GM21447 (cell line): Measurements from ENCODE around the gene BTBD16.

Experiments used
- ATAC-seq: cut with Tn5 transposase; IDR thresholded peaks from one replicate; pipeline ENCODE4 v1.9.1; 2021; ENCODE audit not compliant: unreplicated experiment

The BTBD16 gene

DNA sequence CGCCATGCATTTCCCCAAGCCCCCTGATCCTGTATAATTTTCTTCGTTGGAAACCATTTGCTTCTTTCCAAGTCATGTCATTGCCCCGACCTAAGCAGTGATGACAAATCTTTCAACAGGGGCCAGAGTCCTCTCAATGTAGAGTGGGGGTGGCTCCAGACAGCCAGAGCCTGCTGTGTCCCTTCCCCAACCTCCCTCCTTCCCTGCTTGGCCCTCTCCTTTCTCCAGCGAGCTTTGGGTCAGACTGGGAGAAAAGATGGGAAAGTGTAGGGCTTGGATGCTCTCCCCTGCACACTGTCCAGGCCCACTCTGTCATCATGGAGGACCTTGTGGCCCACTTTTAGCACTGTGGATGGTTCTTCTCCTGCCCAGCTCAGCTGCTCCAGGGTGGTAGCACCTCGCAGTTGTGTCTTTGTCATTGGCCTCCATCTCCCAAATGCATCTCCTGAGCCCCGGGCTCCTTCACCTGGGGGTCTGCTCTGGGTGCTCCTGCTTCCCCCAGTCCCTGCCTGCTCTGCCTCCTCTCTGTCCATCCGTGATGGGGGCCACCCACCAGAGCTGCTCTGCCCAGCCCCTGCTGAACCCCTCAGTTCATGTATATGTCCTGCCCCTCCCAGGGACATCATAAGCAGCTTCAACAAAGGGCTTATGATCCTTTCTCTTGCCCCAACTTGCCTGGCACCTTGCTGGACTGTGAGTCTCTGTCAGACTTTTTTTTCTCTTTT is 37.5 kb downstream of the BTBD16 start:
- no peak for ATAC-seq

DNA sequence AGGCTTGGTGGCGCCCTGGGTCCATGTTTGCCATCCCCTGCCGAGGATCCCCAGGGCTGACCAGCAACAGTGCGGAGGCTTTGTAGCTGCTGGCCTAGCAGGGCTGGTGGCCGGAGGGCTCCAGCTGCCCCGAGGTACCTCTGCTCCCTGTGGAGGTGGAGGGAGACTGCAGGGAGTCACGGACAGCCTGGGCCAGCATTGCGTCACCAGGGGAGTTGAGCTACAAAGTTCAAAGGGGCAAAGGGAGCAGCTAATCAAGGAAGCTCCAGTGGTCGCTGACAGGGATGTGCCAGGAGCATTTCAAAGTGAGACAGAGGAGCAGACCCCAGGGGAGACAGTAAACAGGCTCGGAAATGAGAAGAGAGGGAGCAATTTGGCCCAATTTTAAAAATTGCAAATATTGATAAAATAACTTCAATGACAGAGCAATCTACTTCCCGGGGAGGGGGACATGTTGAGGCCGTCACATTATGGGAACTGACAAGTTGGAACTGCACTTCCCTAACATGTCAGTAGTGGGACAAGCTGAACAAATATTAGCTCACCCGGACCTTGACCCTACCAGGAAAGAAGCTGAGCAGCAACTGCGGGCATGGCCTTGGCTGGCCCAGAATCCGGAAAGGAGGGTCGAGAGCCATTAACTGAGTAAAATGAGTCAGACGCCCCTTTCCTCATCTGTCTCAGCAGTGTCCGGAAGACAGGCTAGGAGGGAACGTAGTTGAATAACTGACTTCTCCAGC is 39.4 kb downstream of the BTBD16 start:
- ATAC-seq: no peak

DNA sequence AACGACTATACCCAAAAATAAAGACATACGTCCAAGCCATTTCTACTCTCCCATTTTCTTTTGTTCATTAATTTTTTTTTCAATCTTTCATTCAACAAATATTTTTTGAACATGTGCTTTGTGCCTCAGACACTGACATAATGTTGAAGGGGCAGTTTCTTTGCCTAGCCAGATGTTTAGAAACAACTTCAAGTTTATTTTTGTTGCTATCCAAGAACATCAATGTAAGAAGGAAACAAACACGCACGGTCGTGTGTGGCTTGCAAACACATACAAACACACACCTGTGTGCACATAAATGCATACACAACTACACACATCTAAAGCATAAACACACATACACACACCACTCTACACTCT is 39.9 kb downstream of the BTBD16 start:
- ATAC-seq: no peak

DNA sequence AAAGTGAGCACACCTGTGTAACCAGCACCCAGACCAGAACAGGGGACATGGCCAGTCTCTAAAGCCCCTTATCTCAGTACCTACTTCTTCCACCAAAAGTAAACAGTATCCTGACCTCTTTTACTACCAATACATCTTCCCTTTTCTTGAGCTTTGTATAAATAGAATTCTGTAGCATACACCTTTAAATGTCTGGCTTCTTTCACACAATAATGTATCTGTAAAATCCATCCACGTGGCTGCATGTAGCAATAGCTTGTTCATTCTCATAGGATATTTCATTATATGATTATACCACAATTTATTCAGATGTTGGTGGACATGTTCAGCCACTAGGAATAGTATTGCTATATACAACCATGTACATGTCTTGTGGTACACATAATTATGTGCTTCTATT is 40.6 kb downstream of the BTBD16 start:
- ATAC-seq: no peak

DNA sequence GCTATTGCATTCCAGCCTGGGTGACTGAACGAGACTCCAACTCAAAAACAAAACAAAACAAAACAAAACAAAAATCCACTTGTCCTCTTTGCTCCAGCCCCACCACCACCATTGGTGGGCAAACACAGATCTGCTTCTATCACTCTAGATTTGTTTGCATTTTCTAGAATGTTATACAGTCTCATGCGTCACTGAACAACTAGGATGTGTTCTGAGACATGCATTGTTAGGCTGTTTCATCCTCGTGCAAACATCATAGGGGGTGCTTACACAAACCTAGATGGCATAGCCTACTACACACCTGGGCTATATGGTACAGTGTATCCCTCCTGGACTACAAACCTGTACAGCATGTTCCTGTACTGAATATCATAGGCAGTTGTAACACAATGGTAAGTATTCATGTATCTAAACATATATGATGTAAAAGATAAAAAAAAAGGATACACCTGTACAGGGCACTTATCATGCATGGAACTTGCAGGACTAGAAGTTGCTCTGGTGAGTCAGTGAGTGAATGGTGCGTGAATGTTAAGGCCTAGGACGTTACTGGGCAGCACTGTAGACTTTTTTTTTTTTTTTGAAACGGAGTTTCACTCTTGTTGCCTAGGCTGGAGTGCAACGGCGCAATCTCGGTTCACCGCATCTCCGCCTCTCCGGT is 45.3 kb downstream of the BTBD16 start:
- no peak for ATAC-seq

DNA sequence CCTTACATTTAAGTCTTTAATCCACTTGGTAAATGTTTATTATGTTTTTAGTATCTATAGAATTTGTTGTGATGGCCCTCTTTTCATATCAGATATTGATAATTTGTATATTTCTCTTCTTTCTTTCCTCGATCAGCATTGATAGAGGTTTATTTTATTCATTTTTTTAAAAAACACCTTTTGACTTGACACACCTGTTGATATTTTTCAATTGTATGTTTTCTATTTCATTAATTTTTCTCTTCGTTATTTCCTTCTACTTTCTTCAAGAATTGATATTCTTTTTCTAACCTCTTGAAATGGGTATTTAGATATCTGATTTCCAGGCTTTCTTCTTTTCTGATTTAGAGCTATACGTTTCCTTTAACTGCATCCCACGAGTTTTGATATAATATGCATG is 50.9 kb downstream of the BTBD16 start:
- no peak for ATAC-seq

DNA sequence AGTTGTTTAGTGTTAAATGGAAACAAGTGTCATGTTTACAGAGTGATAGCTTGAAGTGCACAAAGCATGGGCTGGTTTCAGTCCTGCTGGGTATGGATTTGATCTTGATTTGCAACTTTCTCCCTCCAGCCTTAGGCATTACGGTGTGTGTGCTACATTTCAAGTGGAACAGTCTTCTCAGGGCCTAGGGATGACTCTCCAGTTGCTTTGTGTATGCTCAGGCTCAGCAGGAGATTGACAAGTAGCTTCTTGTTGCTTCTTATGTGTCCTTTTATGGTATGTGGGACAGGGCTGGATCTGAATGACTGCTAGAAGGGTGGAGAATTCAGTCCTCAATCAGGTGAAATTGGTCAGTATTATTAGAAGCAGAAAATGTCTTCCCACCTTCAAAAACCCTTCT is 52.1 kb downstream of the BTBD16 start:
- ATAC-seq: no peak

DNA sequence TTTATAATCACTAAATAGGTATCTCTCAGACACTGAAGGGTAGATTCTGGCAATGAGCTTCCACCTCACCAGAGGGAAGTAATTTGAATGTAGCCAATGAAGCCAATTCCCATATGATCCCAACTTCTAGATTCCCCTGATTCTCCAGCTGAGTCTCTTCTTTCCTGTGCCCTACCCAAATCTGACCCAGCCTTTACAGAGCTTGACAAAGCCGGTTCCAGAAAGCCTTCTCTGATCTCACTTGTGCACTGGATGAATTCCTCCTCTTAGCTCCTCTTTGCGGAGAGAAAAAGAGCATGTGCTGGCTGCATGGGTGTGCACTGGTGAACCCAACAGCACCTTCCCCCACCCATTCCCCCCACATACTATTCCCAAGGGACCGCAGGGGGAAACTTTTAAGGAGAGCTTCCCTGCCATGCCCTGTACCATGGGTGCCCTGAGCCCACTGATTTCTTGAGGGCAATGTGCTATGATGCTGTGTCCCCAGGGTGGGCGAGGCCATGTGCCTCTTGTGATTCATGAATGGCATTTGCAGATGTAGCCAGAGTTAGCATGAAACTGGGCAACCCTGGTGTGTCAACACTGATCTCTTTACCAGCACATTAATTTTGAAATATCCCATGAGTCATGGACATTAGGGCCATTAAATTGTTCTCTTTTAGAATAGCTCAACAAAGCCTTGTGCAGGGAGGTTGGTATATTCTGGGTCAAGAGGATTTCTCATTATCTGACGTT is 53.0 kb downstream of the BTBD16 start:
- ATAC-seq: no peak

DNA sequence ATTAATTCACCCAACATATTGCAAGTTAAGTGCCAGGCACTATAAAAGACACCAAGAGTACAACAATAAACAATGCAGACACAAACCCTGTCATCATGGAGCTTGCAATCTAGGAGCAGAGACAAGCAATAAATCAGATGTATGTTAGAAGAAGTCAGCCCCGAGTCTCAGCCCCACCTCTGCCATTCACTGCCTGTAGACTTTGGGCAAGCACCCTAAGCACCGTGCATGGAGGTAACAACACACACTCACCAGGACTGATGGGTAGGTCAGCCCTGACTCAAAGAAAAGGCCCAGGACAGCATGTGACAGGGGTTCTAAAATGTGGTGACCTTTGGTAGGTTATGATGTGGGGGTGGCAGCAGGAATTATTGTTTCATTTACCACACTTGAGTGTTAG is 54.1 kb downstream of the BTBD16 start:
- ATAC-seq: no peak

DNA sequence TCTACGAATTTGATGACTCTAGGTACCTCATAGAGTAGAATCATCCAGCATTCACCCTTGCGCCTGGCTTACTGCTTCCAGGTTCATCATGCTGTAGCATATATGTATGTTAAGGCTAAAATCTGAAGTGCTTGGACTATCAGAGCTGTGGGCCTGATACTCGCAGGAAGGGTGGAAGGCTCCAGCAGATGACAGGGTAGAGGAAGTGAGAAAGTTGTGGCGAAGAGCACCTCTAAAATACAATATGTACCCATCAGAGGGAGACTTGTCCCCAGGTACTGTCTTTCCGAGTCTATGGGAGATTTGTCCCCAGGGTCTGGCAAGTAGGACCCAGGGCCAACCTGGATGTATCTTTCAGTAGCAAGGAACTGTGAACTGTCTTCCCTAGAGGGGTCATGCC is 55.3 kb downstream of the BTBD16 start:
- ATAC-seq: no peak

DNA sequence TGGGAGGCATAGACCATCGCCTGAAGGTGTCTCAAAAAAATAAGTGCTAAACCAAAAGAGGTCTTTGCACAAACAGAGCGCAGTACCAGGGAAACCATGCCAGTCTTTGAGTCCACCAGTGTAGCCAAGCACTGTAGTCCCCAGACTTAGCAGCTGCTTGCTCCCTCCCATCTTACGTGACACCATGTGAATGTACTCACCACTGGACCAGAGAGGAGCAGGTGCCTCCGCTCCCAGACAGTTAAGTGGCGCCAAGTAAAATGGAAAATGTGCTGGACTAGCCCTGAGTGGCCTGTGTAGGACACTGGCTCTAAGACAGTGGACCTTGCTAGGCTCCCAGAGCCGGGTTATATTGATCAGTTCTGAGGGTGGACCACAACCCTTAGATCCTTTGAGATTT is 55.7 kb downstream of the BTBD16 start:
- no peak for ATAC-seq

DNA sequence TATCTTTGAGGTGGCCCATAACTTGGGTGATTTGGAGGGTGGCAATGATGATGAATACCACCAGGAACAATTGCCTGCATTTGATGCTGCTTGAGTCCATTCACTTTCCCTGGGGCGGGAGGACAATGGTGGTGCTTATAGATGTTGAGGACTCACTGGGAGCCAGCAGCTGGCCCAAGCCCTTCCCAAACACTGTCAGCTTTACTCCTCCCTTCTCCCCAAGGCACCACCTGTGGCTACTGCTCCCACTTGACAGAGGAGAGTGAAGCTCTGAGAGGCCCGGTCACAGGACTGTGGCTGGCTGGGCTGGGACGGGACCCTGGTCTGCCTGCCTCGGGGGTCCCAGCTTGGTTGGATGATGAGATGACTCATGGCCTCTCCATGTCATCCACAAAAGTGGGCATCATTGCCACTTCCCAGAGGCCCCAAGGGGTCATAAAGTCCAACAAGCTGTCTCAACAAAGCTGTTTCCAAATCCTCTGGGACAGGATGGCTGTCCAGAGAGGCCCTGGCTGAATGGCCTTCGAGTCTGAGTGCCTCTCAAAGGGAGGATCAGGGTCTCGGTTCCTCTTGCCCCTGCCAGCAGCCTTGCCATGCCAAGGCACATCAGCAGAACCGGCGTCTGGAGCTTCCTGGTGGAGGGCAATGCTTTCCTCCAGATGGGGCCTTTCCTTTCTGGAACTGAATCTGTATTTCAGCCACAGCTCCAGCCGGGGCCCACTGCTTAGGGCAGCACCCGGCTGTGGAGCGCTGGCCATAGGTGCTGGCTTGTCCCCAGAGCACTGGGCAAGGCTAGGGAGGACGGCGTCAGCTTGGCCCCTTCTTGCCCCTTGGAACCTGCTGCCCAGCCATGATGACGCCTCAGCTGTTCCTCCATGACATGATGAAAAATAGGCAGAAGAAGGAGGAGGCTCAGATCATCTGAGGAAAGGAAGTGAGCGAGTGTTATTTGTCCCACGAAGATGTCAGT is 56.4 kb downstream of the BTBD16 start:
- no peak for ATAC-seq

DNA sequence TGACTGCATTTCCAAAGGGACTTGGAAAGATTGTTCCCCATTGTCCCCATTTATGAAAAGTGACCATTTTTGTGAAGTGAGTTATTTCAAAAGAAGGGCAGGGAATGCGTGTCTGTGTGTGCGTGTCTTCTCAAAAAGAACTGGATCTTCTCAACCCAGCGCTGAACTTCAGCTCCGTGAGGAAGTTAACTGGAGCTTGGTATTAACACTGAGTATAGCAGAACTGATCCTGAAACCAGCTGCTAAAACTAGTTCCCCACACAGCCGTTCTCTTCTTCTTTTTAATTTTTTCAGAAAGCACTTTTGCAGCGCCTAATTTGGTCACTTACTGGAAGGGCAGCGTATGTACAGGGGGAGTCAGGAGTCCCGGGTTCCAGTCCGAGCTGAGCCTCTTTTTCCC is 57.6 kb downstream of the BTBD16 start:
- no peak for ATAC-seq

DNA sequence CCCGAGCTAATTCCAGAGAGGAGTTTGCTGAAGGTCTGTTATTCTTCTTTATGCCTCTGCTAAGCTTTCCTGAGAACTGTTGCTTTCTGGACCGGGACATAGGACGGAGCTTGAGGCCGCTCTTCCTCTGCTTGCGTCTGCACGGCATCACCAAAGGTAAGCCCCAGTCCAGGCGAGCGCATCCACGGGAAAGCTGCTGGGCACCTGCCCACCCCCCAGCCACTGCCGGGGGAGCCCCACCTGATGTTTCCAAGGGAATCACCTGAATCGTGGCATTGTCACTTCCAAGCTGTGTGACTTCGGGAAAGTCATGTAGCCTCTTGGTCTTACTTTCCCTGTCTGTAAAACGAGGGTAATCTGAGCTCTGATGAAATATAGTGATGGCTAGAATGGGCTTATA is 58.3 kb downstream of the BTBD16 start:
- no peak for ATAC-seq

DNA sequence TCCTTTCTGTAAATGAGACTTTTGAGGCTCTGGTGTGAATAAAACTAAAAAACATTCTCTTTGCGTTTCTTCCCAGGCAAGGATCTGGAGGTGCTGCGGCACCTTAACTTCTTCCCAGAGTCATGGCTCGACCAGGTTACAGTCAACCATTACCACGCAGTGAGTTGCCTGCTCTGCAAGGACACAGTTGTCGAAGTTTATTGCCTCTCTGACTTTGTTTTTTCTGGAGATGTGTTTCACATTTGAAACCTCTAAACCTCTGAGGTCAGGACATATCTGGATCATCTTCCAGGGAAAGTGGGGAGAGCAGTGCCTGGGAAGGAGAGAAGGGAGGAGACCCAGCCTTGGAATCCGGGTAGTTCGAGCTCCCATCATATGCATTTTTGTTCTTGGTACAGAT is 60.0 kb downstream of the BTBD16 start:
- ATAC-seq: no peak

DNA sequence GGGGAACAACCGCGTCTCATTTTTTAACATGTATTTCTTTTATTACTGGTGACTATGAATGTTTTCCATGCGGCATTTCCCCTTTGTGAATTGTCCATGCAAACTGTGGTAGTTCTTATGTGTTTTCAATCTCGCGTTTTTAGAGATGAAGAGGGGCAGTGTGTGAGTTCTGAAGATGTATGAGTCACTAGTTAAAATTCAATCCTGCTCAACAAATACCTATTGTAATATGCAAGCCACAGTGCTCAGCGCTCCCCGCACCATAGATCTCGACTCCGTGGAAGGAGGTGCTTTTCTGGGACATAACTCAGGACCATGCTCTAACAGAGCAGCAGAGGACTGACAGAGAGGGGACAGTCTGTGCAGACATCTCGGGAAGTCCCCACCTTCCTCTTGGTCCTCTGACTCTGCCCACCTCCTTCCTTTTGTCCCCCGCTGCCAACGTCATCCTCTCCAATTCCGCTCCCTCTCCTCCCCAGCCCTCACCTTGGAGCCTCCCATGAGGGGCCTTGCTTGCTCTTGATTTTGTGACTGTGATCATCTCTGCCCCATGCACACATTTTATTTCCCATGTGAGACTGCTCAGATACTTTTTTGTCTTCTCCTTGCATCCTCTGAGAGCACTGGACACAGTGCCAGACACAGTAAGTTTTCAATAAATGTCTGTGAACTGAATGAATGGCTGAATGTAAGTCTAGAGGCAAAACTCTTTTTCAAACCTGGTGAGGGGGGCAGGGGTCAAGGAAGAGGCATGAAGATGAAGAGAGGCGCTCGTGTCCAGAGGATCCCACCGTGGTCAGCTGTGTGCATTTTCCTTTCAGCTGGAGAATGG is 60.7 kb downstream of the BTBD16 start:
- no peak for ATAC-seq

DNA sequence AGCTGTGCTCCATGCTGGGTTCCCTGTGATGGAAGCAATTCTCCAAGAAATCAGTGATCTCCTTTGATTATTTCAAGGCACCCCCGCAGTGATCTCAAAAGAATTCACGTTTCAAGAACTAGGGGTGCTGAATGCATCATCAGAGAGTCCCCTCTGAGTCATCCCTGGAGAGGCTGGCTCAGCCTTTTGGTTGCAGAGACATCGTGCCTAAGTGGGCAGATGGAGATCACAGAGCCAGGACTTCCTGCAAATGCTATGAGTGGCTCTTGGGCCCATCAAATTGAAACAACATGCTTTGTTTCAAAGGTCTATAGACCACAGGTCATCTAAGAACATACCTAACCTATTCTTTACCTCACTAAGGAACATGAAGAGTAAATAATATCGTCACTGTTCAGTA is 61.9 kb downstream of the BTBD16 start:
- ATAC-seq: peak; percentile 59

DNA sequence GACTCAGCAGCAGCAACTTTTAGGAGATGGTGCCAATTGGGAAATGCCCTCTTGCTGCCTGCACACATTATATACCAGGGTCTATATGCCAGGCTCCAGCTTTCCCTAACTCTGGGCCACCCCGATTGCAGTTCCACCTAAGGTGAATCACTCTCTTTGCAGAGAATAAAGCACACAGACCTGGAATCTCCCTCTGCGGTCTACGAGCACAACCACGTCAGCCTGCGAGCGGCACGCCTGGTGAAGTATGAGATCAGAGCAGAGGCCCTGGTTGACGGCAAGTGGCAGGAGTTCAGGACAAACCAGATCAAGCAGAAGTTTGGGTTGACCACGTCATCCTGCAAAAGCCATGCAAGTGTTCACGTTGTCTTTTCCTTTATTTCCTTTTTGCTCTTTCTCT is 65.2 kb downstream of the BTBD16 start:
- no peak for ATAC-seq

DNA sequence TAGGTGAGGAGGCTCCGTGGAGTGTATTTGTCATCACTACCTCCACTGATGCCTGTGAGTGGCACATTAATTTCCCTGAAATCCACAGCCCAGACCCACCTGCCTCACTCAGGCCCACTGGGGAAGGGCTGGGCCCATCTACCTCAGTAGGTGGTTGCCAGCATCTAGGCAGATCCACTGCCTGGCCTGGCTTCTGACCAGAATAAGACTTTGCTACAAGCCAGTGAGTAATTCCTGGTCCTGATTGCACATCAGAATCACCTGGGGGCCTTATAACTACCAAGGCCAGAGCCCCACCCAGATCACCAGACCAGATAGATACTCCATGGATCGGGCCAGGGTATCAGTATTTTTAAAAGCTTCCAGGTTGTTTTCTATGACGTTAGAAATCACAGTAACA is 65.9 kb downstream of the BTBD16 start:
- ATAC-seq: no peak
